Measurements from ENCODE around the gene FUT4.
"Not testable (repeated sequence)": the region's sequence is repeated elsewhere in the genome, so short reads cannot be mapped to it uniquely, and the experiment has no call there.

The FUT4 gene

GRCh38 chr11:94568717-94569116 lies 25.0 kb downstream of the FUT4 start:
- DNase-seq: no peak

- not testable (repeated sequence) for DNase-seq
Observed at GRCh38 chr11:94572975-94573374, 29.3 kb downstream of the FUT4 start.

DNA sequence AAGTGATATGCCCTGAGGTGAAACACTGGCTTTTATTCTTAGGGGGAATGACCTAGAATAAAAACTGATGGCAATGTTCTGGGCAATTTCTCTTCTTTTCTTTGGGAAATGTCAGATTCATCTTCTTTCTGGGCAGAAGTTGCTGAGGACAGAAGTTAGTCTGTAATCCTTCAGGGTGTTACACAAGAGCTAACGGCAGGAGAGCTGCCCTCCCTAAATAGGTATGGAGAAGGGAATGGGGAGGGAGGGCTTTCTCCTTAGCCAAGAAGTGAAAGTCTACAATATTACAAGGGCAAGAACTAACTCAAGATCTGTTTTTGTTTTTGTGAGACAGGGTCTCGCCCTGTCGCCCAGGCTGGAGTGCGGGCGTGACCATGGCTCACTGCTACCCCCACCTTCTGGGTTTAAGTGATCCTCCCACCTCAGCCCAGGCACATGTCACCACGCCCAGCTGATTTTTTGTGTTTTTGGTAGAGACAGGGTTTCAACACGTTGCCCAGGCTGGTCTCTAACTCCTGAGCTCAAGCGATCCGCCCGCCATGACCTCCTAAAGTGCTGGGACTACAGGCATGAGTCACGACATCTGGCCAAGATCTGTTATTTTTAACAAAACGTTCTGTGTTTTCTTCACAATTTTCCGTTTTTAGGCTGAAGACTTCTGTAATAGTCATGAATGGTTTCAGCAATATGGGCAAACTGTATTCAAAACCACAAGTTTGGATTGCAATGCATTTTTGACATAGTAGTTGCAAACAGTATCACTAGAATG lies 30.7 kb downstream of the FUT4 start:
- DNase-seq: no peak

- no peak for DNase-seq
Observed at GRCh38 chr11:94576306-94576705, 32.6 kb downstream of the FUT4 start.

DNA sequence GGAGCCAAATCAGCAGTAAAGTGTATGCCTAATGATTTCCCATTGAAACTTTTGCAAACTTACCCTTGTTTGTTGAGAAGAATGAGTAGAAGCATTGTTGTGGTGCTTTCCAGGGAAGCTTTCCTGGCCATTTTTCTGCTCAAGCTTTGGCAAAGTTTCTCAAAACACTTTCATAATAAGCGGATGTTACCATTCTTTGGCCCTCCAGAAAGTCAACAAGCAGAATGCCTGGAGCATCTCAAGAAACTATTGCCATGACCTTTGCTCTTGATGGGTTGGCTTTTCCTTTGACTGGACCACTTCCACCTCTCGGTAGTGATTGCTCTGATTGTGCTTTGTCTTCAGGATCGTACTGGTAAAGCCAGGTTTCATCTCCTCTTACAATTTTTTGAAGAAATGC lies 34.1 kb downstream of the FUT4 start:
- no peak for DNase-seq

DNA sequence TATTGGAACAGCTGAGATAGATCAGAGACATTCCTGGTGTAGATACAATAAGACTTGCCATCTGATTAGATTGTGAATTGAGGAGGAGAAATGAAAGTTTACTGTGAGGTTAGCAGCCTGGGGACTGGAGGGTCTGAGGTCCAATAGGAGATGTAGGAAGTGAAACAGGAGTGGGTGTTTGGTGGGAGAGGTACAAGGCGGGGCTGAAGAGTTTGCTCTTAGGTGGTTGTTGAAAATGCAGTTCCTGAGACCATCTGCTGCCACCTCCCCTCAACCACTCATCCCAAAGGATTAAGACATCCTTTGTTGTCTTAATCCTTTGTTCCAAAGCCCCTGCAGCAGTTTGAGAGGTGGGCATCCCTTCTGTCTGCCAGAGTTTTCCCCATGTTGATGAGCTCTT lies 38.2 kb downstream of the FUT4 start:
- no peak for DNase-seq

- DNase-seq: no peak
Observed at GRCh38 chr11:94583213-94583865, 39.6 kb downstream of the FUT4 start.

- DNase-seq: no peak
Observed at GRCh38 chr11:94583866-94584500, 40.3 kb downstream of the FUT4 start.

- no peak for DNase-seq
Observed at GRCh38 chr11:94584978-94585377, 41.3 kb downstream of the FUT4 start.

GRCh38 chr11:94585399-94585798 lies 41.7 kb downstream of the FUT4 start:
- DNase-seq: no peak

GRCh38 chr11:94586546-94586945 lies 42.8 kb downstream of the FUT4 start:
- DNase-seq: no peak

DNA sequence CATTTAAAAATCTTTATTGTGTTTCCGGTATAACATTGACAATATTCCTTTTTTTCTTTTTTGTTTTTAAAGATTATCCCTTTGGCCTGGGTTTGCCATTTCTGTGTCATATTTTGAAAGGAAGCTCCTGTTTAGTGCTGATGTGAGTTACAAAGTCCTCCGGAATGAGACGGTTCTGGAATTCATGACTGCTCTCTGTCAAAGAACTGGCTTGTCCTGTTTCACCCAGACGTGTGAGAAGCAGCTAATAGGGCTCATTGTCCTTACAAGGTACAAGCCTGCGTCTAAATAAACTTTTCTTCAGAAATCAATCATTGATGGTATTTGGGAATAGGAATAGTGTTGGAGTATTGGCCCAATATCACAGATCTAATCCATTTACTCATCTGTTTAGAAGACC lies 43.3 kb downstream of the FUT4 start:
- DNase-seq: no peak

DNA sequence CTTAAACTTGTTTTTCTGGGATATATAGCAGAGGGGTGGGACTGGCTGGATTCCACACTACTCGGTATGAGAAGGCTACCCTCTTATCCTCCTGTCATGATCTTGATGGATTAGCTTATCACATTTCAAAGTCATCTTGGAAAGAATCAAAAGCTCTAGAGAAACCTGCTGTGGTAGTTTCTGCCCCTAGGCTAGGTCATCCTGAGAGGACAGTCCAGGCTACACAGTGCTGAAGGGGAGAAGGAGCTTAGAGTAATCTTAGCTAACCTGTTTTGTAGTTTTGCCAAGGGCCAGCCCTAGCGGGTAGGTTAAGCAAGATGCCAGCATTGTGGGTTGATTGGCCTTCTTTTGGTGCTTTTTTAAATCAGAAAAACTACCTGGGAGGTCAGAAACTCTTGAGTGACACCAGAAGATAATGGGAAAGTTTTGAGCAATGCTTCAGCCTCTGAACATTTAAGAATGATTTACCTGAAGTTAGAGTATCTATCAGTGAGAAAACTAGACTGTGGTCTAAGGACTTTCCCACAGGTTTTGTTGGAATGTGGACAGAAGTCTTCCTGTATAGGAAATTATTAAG lies 44.7 kb downstream of the FUT4 start:
- no peak for DNase-seq

GRCh38 chr11:94590352-94591041 lies 46.8 kb downstream of the FUT4 start:
- no peak for DNase-seq

GRCh38 chr11:94593030-94593429 lies 49.3 kb downstream of the FUT4 start:
- no peak for DNase-seq

DNA sequence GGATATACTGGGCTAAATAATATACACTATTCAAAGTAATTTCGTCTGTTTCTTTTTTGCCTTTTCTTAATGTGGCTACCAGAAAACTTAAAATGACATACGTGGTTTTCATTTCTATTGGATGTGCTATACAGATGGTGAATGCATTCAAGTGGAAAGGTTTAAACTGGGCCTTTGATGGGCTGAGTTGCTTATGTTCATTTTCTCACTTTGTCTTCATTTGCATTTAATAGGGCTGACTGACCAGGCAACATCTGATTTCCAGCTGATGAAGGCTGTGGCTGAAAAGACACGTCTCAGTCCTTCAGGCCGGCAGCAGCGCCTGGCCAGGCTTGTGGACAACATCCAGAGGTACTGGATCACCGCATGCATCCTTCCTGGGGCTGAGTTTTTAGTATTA lies 51.4 kb downstream of the FUT4 start:
- no peak for DNase-seq

DNA sequence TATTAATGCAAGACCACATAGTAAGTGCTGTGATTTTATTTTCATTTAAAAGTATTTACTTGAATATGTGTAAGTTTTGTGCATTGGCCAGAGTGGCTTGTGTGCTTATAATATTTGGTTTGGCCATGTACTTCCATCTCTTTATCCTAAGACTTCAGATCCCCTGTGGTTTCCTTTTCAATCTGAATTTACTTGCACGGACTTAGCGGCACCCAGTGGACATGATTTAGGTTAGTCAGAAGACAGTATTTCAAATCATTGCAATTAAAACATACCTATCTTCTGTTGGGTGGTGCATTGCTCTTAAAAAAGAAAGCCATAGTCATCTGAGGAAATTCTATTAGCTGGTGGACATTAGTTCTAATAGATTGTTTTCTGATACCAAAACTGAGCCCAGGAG lies 54.2 kb downstream of the FUT4 start:
- DNase-seq: no peak
